Measurements from ENCODE around the gene ATG2B.
"Not testable (repeated sequence)": the region's sequence is repeated elsewhere in the genome, so short reads cannot be mapped to it uniquely, and the experiment has no call there.

The ATG2B gene

DNA sequence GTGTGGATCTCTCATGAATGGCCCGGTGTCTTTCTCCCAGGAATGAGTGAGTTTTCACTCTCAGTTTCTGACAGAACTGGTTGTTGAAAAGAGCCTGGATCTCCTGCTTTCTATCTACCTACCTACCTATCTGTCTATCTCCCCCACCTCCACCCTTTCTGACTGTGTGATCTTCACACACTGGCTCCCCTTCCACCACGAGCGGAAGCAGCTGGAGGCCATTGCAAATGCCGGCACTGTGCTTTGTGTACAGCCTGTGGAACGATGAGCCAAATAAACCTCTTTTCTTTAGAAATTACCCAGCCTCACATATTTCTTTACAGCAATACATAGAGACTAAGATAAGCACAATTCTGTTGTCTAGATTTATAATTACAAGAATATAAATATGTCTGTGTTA lies 7.4 kb upstream of the ATG2B start:
- no peak for DNase-seq (ENCODE audit: low spot score)

- DNase-seq (ENCODE audit: low spot score): no peak
These were observed 5.4 kb upstream of the ATG2B start for GRCh38 chr14:96368534-96368933.

GRCh38 chr14:96364962-96365361 lies 1.8 kb upstream of the ATG2B start:
- DNase-seq (ENCODE audit: low spot score): peak; percentile 37

DNA sequence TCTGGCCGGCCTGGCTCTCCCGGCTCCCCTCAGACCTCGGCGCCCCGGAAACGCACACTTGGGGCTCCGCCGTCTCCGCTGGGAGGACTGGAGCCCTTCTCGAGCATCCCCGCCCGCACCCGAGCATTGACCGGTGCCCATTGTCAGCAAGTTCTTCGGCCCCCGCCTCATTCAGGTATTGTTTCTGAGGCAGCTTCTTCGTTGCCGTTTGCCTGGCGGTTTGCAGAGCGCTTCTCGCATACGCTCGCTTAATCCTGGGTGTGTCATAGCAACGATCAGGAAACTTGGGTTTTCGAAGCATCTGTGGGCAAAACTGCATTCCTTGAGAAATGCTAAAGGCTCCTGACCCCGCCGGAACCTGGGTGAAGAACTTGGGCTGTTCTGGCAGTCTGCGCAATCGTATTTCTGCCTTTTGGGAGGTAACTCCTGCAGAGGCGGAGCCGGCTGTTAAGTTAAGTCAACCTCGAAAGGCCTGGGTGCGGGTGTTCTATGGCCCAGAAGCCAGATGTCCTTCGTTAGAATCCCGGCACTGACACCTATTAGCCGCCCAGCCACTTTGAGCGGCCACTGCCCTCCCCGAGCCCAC lies 703 bp upstream of the ATG2B start:
- peak; percentile 62 for DNase-seq (ENCODE audit: low spot score)

GRCh38 chr14:96362071-96362964 lies 823 bp downstream of the ATG2B start:
- DNase-seq (ENCODE audit: low spot score): peak; percentile 76

- no peak for DNase-seq (ENCODE audit: low spot score)
These were observed 3.2 kb downstream of the ATG2B start for GRCh38 chr14:96359959-96360358.

DNA sequence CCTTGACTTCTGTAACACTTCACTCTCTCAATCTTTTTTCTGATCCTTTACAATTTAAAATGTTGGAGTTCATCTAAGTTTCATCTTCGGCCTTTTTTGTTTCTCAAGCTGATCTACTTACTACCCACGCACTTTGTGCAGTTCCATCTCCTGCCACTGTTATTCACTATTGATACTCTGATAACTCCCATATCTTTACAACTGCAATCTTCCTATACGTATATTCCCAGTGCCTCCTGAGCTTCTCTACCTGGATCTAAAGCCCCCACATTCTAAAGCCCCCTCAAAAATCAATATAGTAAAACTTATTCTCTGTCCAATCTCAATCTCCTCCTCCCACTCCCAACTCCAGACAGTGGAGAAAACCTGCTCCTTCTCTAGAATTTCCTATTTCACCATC lies 5.9 kb downstream of the ATG2B start:
- no peak for DNase-seq (ENCODE audit: low spot score)

DNA sequence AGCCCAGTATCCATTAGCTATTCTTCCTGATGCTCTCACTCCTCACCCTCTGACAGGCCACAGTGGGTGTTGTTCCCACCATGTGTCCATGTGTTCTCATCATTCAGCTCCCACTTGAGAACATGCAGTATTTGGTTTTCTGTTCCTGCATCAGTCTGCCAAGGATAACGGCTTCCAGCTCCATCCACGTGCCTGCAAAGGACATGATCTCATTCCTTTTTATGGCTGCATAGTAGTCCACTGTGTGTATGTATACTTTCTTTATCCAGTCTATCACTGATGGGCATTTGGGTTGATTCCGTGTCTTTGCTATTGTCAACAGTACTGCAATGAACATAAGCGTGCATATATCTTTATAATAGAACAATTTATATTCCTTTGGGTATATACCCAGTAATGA lies 8.9 kb downstream of the ATG2B start:
- DNase-seq (ENCODE audit: low spot score): no peak

- no peak for DNase-seq (ENCODE audit: low spot score)
These were observed 10.4 kb downstream of the ATG2B start for GRCh38 chr14:96352708-96353107.

DNA sequence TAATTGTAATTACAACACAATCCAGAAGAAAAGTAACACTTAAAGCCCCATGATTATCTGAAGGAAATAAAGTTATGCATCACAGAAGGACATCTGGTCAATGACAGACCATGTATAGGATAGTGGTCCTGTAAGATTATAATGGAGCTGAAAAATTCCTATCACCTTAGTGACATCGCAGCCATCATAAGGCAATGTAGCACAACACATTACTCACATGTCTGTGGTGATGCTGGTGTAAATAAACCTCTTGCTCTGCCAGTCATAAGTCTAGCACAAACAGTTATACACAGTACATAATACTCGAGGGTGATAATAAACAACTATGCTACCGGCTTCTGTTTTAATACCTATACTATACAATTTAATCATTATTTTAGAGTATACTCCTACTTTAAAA lies 11.2 kb downstream of the ATG2B start:
- DNase-seq (ENCODE audit: low spot score): no peak

DNA sequence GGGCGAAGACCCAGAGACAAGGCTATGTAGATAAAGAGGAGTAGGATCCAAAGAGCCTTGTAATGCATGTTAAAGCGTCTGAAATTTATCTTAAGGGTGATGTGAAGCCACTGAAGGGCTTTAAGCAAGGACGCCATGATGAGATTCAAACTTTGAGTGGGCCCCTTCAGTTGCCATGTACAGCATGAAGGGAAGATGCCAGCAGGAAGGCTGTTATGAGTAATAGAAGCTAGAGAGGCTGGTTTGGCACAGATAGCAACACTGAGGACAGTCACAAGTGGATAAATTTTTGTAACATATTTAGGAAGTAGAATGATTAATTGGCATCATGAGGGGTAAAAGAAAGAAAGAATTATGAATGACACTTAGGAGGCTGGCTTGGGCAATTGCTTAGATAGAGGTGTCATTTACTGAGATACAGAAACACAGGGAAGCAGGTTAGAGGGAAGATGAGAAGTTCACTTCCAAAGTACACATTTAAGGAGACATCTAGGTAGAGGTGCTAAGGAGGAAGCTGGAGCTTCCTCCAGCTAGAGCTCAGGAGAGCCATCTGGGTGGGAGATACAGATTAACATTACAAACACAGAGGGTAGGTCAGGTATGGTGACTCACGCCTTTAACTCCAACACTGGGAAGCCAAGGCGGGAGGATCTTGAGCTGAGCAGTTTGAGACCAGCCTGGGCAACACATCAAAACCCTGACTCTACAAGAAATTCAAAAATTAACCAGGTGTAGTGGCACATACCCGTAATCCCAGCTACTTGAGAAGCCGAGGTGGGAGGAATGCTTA lies 13.7 kb downstream of the ATG2B start:
- peak; percentile 53 for DNase-seq (ENCODE audit: low spot score)

DNA sequence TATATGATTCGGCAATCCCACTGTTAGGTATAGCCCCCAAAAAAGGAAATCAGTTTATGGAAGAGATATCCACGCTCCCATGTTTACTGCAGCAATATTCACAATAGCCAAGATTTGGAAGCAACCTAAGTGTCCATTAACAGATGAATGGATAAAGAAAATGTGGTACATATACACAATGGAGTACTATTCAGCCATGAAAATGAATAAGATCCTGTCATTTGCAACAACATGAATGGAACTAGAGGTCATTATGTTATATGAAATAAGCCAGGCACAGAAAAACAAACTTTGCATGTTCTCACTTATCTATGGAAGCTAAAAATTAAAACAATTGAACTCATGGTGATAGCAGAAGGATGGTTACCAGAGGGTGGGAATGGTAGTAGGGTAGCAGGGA lies 15.2 kb downstream of the ATG2B start:
- not testable (repeated sequence) for DNase-seq (ENCODE audit: low spot score)

GRCh38 chr14:96345669-96346068 lies 17.5 kb downstream of the ATG2B start:
- DNase-seq (ENCODE audit: low spot score): no peak

DNA sequence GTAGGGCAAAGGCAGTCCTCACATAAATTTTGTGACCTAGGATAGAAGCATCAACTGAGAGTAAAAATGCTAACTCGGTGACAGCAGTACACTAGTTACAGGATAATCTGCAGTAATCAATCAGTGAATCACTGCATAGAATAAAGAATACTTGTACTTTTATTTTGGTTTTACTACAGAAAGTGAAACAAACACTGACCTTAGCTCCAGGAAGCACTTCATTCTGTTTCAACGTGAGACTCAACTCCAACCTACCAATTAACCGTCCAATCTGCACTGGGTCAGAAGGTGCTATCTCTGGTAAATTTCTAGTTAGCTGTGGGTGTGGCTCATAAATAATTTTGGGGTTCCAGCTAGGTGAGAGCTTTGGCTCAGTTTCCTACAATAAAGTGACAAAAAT lies 21.8 kb downstream of the ATG2B start:
- DNase-seq (ENCODE audit: low spot score): no peak

DNA sequence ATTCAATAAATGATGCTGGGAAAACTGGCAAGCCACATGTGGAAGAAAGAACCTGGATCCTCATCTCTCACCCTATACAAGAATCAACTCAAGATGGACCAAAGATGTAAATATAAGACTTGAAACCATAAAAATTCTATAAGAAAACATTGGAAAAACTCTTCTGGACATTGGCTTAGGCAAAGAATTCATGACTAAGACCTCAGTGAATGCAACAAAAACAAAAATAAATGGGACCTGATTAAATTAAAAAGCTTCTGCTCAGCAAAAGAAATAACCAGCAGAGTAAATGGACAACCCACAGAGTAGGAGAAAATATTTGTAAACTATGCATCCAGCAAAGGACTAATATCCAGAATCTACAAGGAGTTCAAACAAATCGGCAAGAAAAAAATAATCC lies 24.6 kb downstream of the ATG2B start:
- DNase-seq (ENCODE audit: low spot score): no peak

- DNase-seq (ENCODE audit: low spot score): no peak
These were observed 38.9 kb downstream of the ATG2B start for GRCh38 chr14:96324219-96324618.

DNA sequence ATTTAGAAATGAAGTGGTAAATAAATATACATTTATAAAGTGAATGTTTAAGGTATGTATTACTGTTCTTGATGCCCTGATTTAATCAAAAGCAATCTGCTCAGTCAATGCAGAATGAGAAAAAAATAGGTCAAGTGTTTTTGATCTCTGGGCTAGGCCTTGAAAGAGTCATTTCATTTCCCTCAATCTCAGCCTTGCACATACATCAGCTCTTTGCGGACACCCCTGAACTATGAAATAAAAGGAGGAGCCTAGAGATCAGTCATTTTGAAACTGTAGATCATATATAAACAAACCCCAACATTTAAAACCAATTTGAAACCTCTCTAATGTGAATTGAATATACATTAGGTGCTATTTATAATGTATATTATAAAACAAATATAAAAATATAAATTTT lies 42.5 kb downstream of the ATG2B start:
- DNase-seq (ENCODE audit: low spot score): no peak

DNA sequence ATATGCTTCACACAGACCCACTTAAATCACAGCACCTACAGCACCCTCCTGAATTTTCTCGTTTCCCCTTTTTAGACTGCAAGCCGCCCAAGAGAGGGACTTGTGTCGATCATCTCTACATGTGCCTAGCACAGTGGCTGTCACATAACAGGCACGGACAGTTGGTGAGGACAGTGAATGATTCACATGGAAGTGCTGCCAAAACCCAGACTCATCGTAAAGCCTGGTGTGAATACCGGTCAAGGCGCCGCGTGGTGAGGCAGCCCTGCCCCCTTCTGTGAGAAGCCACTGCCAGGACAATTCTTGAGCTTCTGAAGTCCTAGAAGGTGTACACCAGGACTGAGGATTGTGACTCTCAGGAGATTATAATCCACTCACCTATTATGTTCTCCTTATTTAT lies 44.3 kb downstream of the ATG2B start:
- no peak for DNase-seq (ENCODE audit: low spot score)

GRCh38 chr14:96316087-96316486 lies 47.1 kb downstream of the ATG2B start:
- DNase-seq (ENCODE audit: low spot score): no peak

- no peak for DNase-seq (ENCODE audit: low spot score)
These were observed 52.2 kb downstream of the ATG2B start for GRCh38 chr14:96310906-96311305.

GRCh38 chr14:96309896-96310330 lies 53.2 kb downstream of the ATG2B start:
- peak; percentile 24 for DNase-seq (ENCODE audit: low spot score)

DNA sequence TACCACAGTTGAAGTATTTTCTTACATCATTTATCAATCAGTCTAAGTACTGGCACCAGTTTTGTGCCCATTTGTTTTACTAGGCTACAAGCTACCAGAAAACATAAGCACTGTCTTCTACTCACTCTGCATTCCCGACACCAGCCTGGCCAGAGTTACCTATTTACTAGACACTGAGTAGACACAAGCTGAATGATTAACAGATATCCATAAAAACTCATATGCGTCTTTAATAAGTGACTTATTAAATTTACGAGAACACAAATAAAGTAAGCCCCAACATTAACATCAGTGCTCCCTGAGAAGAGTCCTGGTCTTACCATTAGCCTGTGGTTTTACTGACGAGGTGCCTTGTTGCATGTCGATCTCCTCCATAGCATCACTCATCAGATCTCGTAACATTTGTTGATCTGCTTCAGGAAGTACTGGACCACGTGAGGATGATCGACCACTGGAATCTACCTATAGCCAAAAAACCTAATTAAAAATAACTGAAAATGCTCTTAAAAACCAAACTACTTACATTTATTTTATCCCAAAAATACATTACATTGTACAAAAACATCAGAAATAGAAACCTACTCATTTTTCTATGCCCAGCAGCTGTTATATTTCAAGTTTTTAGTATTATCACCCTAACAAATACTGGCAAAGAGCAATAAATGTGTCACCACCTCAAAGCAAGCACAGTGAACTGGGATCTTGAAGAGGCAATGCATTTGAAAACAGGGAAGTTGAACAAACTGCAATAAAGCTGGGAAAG lies 53.8 kb downstream of the ATG2B start:
- DNase-seq (ENCODE audit: low spot score): no peak

Data from hematopoietic multipotent progenitor cell treated with erythropoietin and hydrocortisone succinate and interleukin-3 and kit ligand, for 15 days (in vitro differentiated cells).